ENCODE data around the gene PBX3. TPM values are rescaled to one million over a fixed set of nuclear protein-coding genes. Genes with fewer than 3 reads are reported as not detected.

PBX3 gene
- total RNA-seq, 1 experiment from 2014 or later: 46.0 TPM

DNA sequence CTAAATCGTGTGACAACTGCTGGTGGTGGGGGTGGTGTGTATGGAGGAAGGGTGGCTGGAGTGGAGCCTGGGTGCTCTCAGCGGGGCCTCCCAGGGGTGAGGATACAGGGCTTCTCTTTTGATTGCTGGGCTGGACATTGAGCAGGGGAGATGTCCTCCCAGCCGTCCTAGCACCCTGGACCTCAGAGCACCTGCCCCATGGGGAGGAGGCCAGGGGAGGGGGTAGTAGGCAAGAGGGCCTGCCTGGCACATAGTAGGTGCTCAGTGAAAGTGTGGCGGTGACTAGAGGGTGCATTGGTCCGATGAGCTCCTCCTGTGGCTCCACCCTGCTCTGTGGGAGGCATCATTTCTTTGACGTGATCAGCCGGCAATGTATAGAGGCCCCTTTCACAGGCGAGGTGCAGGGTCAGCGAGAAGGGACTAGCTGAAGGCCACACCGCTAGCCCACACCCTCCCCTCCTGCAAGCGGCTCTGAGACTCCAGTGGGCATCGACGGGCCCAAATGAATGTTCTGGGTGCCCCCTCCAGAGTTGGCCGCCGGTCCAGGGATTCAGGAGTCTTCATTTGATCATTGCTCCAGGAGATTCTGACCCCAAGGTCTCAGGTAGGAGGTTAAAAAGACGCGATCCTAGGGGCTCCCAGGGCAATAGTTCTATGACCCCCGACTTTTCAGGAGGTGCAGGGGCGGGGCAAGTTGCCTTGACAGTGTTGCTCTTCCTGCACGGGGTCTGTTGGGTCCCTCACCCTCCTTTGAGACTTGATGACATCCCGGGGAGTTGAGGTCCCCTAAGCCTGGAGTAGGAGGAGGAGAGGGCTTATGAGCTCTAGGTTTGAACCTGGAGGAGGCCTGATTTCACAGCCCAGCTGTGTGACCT, 255.5 kb downstream of the PBX3 start:
- Histone ChIP-seq H3K4me2 (ENCODE audit: insufficient read depth, insufficient read length, low read length) (no peak overlapping the region), H2AK5ac (ENCODE audit: insufficient read length, low read length) (no peak overlapping the region), H2BK12ac (ENCODE audit: insufficient read length, low read depth, low read length) (no peak overlapping the region), H4K8ac (replicated peaks; ENCODE audit: insufficient read length, low read depth, low read length) (no peak overlapping the region), H3K27me3 (ENCODE audit: insufficient read depth, low read length) (no peaks in the 10 kb centered on the region), H3K9me3 (ENCODE audit: control insufficient read depth, low read depth, low read length) (no peaks in the 10 kb centered on the region), H4K5ac (ENCODE audit: insufficient read length, low read depth, low read length) (no peak overlapping the region), H4K20me1 (ENCODE audit: control insufficient read depth, insufficient read depth, insufficient read length) (no peaks in the 10 kb centered on the region), H3K79me1 (ENCODE audit: insufficient read depth, low read depth, low read length, poor library complexity, severe bottlenecking) (no peaks in the 10 kb centered on the region), H3K18ac (ENCODE audit: insufficient read length, low read depth, low read length) (no peak overlapping the region), H2BK120ac (ENCODE audit: low read depth, low read length, poor library complexity, severe bottlenecking) (no peak overlapping the region), H2BK5ac (ENCODE audit: insufficient read length, low read length) (no peak overlapping the region), H3K56ac (ENCODE audit: insufficient read length, low read depth, low read length) (no peak overlapping the region), H2BK15ac (ENCODE audit: low read depth, low read length) (no peak overlapping the region), H3K27ac (ENCODE audit: insufficient read length, low read depth, low read length) (no peak overlapping the region), H3K9ac (ENCODE audit: extremely low read depth, insufficient read length, low read length) (no peak overlapping the region), H3K23ac (ENCODE audit: insufficient read length, low read depth, low read length) (no peak overlapping the region), H2BK20ac (ENCODE audit: low read depth, low read length, poor library complexity, severe bottlenecking) (no peak overlapping the region), H2AFZ (ENCODE audit: low read length) (no peak overlapping the region), H3K23me2 (ENCODE audit: insufficient read length, low read depth, low read length, poor library complexity, severe bottlenecking) (no peaks in the 10 kb centered on the region), H3K4ac (ENCODE audit: low read depth, low read length) (no peak overlapping the region), H3T11ph (ENCODE audit: low read length) (no peak overlapping the region), H3K79me2 (ENCODE audit: insufficient read depth, low read length) (no peaks in the 10 kb centered on the region), H4K91ac (ENCODE audit: insufficient read length, low read depth, low read length) (no peak overlapping the region), H3K14ac (ENCODE audit: insufficient read depth, low read length) (no peak overlapping the region), H3K4me1 (ENCODE audit: insufficient read depth, low read length) (no peaks in the 10 kb centered on the region)
- peaks cover 4 to 14% of the 10 kb centered on the region in 2 experiments; a peak in 3 of 4 replicates for H3K4me1 Mint-ChIP-seq
- no peak overlapping the region; a peak in 1 of 7 replicates for H3K27ac Mint-ChIP-seq
- no CpG with 5 or more reads among the region's 21 CpGs for WGBS (ENCODE audit: extremely low coverage, insufficient read length, low lambda C conversion rate)
- DNase-seq: no peak
- TF ChIP-seq CTCF (conservative IDR thresholded peaks at IDR 0.05): no peak
- H3K4me3 Mint-ChIP-seq: no peak overlapping the region
- peaks cover 0 to 7% of the 10 kb centered on the region in 2 experiments; a peak in 3 of 5 replicates for H3K9me3 Mint-ChIP-seq
- H3K27me3 Mint-ChIP-seq (ENCODE audit: low read depth): no peaks in the 10 kb centered on the region; the same call in 1 of the 2 replicates
- peaks cover 3 to 5% (median 4%) of the 10 kb centered on the region in 3 experiments; a peak in 3 of 7 replicates for H3K36me3 Mint-ChIP-seq (ENCODE audit: insufficient read depth in 1 of 3, low read depth in 3 of 3)
